ENCODE data around the gene KCNK6. TPM values are rescaled to one million over a fixed set of nuclear protein-coding genes. Genes with fewer than 3 reads are reported as not detected.

Gene KCNK6
- total and polyA plus RNA-seq, 2 of the 8 experiments (the other 6 are each of a cell fraction or from before 2014, with no cell fraction given), result 10.6 to 13.3 TPM

DNA sequence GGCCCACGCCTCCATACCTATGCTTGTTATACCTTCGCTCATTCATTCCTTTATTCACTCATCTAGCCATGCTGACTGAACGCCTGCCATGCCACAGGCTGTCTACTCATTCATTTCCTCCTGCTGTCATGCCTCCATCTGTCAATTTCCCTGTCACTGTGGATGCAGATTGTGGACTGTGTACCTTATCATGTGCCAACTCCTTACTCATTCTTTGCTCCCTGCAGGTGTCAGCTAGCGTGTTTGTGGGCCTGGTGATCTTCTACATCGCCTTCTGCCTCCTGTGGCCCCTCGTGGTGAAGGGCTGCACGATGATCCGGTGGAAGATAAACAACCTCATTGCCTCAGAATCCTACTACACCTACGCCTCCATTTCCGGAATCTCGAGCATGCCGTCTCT is 50.7 kb downstream of the KCNK6 start (continued):
- no peak for TF ChIP-seq POU5F1 (IDR thresholded peaks at IDR 0.05; ENCODE audit: low read depth, low read length)
- no peak for TF ChIP-seq NRF1 (IDR thresholded peaks at IDR 0.05; ENCODE audit: low read depth, low read length)
- TF ChIP-seq JUND (IDR thresholded peaks at IDR 0.05; ENCODE audit: low read length), result no peak
- TF ChIP-seq USF2 (IDR thresholded peaks at IDR 0.05; ENCODE audit: low read length), result no peak

Measured in H1 (cell line).